HG03135 (cell line): ENCODE measurements around the gene GNA12.

Experiments used
- ATAC-seq: cut with Tn5 transposase; IDR thresholded peaks from one replicate; pipeline ENCODE4 v1.9.1; 2021; ENCODE audit warnings: mild to moderate bottlenecking, moderate library complexity; ENCODE audit not compliant: unreplicated experiment

The GNA12 gene

GRCh38 chr7:2819161-2819953 is 24.8 kb downstream of the GNA12 start:
- no peak for ATAC-seq

- no peak for ATAC-seq
These were observed 25.5 kb downstream of the GNA12 start for GRCh38 chr7:2818653-2819052.

GRCh38 chr7:2818121-2818520 is 26.0 kb downstream of the GNA12 start:
- ATAC-seq, result no peak

- ATAC-seq, result no peak
These were observed 26.7 kb downstream of the GNA12 start for GRCh38 chr7:2817456-2817855.

GRCh38 chr7:2815875-2816245 is 28.2 kb downstream of the GNA12 start:
- ATAC-seq, result no peak

GRCh38 chr7:2814946-2815874 is 28.9 kb downstream of the GNA12 start:
- ATAC-seq, result no peak

- no peak for ATAC-seq
These were observed 29.7 kb downstream of the GNA12 start for GRCh38 chr7:2814186-2814945.

GRCh38 chr7:2813350-2814185 is 30.5 kb downstream of the GNA12 start:
- no peak for ATAC-seq

- ATAC-seq, result no peak
These were observed 31.3 kb downstream of the GNA12 start for GRCh38 chr7:2812831-2813230.

GRCh38 chr7:2812114-2812487 is 32.0 kb downstream of the GNA12 start:
- ATAC-seq, result no peak

GRCh38 chr7:2811476-2812113 is 32.5 kb downstream of the GNA12 start:
- no peak for ATAC-seq

- no peak for ATAC-seq
These were observed 33.3 kb downstream of the GNA12 start for GRCh38 chr7:2810682-2811415.

GRCh38 chr7:2809903-2810625 is 34.0 kb downstream of the GNA12 start:
- no peak for ATAC-seq

GRCh38 chr7:2808891-2809665 is 35.0 kb downstream of the GNA12 start:
- ATAC-seq, result no peak

- no peak for ATAC-seq
These were observed 36.0 kb downstream of the GNA12 start for GRCh38 chr7:2807845-2808772.

GRCh38 chr7:2807460-2807844 is 36.7 kb downstream of the GNA12 start:
- ATAC-seq, result no peak

GRCh38 chr7:2806571-2806970 is 37.5 kb downstream of the GNA12 start:
- ATAC-seq, result no peak
